VCaP (cell line): ENCODE data around the gene CNST.
A peak's percentile ranks its signal among the peaks of the same experiment; 100 is the strongest.
"Not testable (repeated sequence)": the region's sequence is repeated elsewhere in the genome, so short reads cannot be mapped to it uniquely, and the experiment has no call there.

ENCODE experiments used
- H3K27ac ChIP-seq: fragments of 450-650 bp; 2 replicates; pipeline ENCODE4 v1.5.1; 2017
- TF ChIP-seq, protein P1 (sequence below): fragments of 450-650 bp; conservative IDR thresholded peaks from 2 replicates; pipeline ENCODE4 v1.5.1; 2017; ENCODE audit warnings: mild to moderate bottlenecking, moderate library complexity

The CNST gene

DNA sequence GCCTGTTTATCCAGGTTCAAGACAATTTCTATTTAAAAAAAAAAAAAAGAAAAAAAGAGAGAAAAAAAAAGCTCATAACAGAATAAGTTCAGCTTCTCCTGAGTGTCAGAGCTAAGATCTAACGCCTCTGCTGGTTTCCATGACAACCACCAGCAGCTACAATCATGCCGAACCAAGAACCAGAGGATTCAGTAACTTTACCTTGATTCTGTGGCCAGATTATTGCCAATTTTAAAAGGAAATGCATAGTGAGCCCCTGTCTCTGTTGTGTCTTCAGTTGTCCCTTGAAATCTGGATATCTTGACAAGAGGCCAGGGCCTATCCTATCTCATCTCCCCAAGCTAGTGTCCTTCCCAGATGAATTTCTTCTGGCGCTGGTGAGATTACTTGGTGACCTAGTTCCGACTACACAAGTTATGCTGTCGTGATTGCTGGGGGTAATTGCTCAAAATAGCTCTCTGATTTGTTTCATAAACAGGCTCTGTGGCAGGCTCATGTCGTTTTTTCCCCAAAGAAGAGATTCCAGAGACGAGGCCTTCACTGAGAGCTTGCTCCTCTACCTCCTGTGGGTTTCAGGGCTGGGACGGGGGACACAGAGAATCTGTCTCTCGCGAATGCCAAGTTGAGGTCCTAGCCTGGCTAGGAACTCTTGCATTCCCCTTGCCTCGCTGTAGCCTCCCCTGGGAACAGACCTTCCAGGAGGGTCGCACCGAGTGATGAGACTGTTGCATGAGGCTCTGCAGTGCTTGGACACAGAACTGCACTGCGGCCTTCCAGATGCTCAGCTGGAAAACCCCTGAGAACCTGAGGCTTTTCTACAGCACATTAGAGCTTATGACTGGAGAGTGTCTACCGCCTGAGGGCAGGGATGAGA, 125.6 kb downstream of the CNST start:
- H3K27ac ChIP-seq = no peak overlapping the region
- TF ChIP-seq, protein P1, sequence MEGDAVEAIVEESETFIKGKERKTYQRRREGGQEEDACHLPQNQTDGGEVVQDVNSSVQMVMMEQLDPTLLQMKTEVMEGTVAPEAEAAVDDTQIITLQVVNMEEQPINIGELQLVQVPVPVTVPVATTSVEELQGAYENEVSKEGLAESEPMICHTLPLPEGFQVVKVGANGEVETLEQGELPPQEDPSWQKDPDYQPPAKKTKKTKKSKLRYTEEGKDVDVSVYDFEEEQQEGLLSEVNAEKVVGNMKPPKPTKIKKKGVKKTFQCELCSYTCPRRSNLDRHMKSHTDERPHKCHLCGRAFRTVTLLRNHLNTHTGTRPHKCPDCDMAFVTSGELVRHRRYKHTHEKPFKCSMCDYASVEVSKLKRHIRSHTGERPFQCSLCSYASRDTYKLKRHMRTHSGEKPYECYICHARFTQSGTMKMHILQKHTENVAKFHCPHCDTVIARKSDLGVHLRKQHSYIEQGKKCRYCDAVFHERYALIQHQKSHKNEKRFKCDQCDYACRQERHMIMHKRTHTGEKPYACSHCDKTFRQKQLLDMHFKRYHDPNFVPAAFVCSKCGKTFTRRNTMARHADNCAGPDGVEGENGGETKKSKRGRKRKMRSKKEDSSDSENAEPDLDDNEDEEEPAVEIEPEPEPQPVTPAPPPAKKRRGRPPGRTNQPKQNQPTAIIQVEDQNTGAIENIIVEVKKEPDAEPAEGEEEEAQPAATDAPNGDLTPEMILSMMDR = no peak

DNA sequence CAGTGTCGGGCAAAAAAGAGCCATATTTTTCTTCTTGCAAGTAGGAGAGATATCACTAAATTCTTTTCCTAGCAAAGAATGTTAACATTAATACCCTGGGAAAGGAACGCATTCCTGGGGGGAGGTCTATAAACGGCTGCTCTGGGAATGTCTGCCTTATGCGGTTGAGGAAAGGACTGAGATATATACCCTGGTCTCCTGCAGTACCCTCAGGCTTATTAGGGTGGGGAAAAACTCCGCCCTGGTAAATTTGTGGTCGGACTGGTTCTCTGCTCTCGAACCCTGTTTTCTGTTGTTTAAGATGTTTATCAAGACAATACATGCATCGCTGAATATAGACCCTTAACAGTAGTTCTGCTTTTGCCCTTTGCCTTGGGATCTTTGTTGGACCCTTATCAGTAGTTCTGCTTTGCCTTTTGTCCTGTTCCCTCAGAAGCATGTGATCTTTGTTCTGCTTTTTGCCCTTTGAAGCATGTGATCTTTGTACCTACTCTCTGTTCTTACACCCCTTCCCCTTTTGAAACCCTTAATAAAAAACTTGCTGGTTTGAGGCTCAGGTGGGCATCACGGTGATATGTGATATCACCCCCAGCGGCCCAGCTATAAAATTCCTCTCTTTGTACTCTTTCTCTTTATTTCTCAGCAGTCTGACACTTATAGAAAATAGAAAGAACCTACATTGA, 128.1 kb downstream of the CNST start:
- H3K27ac ChIP-seq = not testable (repeated sequence)

DNA sequence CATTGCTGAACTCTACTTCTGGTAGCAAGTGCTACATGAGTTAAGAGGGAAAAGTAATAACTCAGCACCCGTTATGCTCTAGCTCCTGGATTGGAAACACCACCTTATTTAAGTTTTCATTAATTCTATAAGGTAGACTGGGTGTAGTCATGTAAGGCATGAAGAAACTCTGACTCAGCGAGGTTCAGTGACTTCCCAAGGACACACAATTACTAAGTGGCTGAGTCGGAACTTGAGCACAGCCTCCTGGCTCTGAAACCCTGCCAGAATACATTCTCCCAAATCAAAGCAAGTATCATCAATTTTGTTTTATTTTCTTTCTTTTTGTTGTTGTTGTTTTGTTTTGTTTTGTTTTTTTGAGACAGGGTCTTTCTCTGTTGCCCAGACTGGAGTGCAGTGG, 128.9 kb downstream of the CNST start:
- no peak overlapping the region for H3K27ac ChIP-seq
- TF ChIP-seq, protein P1 = no peak

DNA sequence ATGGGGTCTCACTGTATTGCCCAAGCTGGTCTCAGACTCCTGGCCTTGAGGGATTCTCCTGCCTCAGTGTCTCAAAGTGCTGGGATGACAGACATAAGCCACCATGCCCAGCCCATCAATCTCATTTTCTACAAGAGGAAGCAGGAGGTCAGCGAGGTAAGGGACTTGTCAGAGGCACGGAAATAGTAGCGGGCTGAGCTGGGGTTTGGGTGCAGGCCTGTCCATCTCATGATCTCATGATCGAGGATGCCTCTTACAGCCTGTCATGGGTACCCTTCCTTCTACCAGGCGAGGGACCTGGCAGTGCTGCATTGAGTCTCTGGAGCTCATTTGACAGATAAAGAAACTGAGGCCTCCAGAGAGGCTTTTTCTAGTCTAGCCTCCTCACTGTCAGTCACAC, 129.4 kb downstream of the CNST start:
- no peak overlapping the region for H3K27ac ChIP-seq
- TF ChIP-seq, protein P1 = no peak

DNA sequence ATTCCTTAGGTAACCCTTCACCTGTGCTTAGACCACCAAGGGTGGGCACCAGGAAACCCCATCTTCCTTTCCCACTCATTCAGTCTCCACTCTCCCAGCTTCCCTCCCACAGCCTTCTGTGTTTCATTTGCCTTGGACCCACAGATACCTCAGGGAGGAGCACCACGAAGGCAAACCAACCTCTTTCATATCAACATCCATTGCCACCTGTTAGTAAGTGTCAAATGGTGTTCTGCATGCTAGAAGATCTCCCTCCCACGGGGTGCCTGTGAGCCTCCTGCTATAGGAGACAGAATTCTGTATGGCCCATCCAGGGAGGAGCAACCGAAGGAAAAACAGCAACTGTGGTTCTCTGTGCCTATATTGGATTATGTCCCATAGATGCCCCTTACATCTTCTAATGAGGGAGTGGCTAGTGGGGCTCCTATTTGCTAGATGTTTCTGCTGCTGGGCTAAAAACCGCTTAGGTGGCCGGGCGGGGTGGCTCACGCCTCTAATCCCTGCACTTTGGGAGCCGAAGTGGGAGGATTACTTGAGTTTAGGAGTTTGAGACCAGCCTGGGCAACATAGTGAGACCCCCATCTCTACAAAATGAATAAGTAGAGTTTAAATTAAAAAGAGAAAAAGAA, 132.3 kb downstream of the CNST start:
- peak overlapping the region; percentile 51; the same call in 1 of the 2 replicates for H3K27ac ChIP-seq
- TF ChIP-seq, protein P1 = no peak

DNA sequence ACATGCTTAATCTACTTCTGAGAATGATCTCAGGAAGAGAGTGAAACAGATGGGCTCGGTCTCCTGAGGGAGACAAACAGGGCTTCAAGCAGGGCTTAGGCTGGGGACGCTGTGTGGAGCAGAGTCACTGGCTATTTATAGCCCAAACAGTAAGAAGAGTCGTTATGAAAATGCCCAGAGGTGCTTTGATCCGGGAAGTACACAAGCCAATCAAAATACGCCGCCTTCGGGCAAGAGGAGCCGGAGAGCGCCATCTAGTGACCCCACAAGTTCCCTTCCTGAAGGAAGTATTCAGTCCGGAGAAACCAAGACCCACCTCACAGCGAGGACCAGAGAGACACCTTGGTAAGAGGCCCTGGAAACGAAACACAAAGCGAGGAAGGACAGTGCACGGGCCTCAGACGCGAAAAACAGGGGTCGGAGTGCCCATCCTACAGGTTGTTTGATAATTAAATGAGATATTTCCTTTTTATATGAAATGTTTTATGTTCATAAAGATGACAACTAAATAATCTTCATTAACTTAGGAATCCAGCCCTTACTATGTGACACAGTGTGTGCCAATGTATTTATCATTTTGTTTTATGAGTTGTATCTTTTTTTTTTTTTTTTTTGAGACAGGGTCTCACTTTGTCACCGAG, 133.0 kb downstream of the CNST start:
- TF ChIP-seq, protein P1 = peak; percentile 93
- peak overlapping the region; percentile 51; the same call in 1 of the 2 replicates for H3K27ac ChIP-seq

DNA sequence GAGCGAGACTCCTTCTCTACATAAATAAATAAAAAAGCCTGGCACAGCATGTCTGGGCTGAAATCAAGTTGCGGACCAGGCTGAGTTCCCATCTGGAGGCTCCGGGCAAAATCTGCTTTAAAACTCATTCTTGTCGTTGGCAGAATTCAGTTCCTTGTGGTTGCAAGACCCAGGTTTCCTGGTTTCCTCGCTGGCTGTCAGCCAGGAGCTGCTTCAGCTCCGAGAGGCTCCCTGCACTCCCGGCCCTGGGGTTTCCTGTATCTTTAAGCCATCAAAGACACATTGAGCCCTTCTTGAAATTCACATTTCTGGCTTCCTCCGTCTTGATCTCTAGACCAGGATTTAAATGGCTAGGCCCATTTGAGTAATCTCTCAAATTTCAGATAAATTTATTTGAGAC, 137.3 kb downstream of the CNST start:
- TF ChIP-seq, protein P1 = no peak
- H3K27ac ChIP-seq = no peak overlapping the region
